Gastroesophageal sphincter (tissue), 3 donors: ENCODE data around the gene CD8B.

Experiments
- EP300 ChIP-seq: sonication (generic); formaldehyde crosslinking; IDR thresholded peaks from one replicate; pipeline ENCODE4 v1.6.1; 2017; ENCODE audit warnings: antibody characterized with exemption, mild to moderate bottlenecking
- POLR2A ChIP-seq, 2 donors: fragments of 450-650 bp; IDR thresholded peaks; one replicate each; pipeline ENCODE4 v1.6.1; 2017; ENCODE audit warnings: antibody characterized with exemption in 2 of 2, mild to moderate bottlenecking in 2 of 2, moderate library complexity in 1 of 2
- POLR2AphosphoS5 ChIP-seq: sonication (generic); formaldehyde crosslinking; IDR thresholded peaks from one replicate; pipeline ENCODE4 v1.6.1; 2017; ENCODE audit warnings: antibody characterized with exemption
- TF ChIP-seq, protein P1 (sequence below), 4 experiments: fragments of 200-600 bp in 2 of 4; fragments of 450-650 bp in 2 of 4; sonication (generic) in 1 of 4; IDR thresholded peaks; one replicate each; pipeline ENCODE4 v1.5.1; 2017 to 2019; ENCODE audit warnings: antibody characterized with exemption in 4 of 4, mild to moderate bottlenecking in 2 of 4, moderate library complexity in 2 of 4

DNA sequence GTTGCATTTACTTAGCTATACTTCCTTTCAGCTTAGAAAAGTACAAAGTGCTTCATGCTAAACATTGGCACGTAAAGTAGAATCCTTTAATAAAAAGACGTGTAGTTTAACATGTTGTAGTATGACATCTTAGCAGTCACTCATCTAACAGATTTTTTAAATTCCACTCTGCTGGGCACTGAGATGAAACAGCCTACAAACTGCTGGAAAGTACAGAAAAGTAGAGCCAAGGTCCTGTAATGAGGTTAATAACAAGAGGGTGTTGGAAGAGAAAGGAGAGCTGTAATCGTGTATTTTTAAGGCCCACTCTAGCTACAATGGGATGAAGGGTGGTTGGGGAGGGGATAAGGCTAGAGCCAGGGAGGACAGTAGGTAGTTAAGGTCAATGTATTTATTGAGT is 81.7 kb downstream of the CD8B start:
- TF ChIP-seq, protein P1, sequence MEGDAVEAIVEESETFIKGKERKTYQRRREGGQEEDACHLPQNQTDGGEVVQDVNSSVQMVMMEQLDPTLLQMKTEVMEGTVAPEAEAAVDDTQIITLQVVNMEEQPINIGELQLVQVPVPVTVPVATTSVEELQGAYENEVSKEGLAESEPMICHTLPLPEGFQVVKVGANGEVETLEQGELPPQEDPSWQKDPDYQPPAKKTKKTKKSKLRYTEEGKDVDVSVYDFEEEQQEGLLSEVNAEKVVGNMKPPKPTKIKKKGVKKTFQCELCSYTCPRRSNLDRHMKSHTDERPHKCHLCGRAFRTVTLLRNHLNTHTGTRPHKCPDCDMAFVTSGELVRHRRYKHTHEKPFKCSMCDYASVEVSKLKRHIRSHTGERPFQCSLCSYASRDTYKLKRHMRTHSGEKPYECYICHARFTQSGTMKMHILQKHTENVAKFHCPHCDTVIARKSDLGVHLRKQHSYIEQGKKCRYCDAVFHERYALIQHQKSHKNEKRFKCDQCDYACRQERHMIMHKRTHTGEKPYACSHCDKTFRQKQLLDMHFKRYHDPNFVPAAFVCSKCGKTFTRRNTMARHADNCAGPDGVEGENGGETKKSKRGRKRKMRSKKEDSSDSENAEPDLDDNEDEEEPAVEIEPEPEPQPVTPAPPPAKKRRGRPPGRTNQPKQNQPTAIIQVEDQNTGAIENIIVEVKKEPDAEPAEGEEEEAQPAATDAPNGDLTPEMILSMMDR (IDR thresholded peaks at IDR 0.05) = no peak
- TF ChIP-seq POLR2A (IDR thresholded peaks at IDR 0.05) (no peak), POLR2AphosphoS5 (no peak), EP300 (no peak)
